Fibroblast of lung (primary cell): ENCODE measurements around the gene IRF4.

ENCODE experiments used
- EZH2 ChIP-seq: IDR thresholded peaks from 2 replicates; pipeline ENCODE4 v1.5.1; 2012; ENCODE audit warnings: low read length, control low read depth, mild to moderate bottlenecking; ENCODE audit errors: missing control alignments
- TF ChIP-seq, protein P1 (sequence below), 2 donors: IDR thresholded peaks in 1 of 2; conservative IDR thresholded peaks in 1 of 2; 1 replicate in 1 of 2; 2 replicates in 1 of 2; pipeline ENCODE4 v1.5.1; 2011 to 2012; ENCODE audit warnings: low read length in 2 of 2, control low read depth in 1 of 2, inconsistent platforms in 1 of 2, low read depth in 1 of 2, mild to moderate bottlenecking in 1 of 2

DNA sequence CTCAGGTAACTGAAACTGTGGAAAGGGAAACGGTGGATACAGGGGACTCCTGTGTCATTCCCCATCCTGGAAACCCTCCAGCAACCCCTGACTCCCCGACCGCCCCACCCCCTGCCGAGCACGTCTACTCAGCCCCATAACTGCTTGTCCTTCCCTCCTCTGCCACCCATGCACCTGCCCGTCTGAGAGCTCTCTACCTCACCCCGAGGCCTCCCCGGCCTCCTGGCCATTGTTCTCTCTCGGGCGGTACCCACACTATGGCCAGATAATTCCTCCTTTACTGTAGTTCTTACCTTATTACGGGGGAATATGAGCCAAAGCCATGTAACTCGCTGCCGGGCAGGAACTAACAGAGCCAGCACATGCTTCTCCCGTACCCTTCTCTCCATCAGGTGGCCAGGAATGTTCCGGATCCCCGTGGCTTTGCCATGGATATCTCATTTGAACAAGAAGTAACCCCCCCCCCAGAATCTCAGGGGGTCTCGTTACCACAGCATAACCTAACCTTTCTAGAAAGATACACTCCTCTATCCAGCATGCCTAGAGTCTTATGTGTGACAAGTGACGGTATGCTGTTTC lies 4.8 kb upstream of the IRF4 start:
- no peak for TF ChIP-seq EZH2
- TF ChIP-seq, protein P1, sequence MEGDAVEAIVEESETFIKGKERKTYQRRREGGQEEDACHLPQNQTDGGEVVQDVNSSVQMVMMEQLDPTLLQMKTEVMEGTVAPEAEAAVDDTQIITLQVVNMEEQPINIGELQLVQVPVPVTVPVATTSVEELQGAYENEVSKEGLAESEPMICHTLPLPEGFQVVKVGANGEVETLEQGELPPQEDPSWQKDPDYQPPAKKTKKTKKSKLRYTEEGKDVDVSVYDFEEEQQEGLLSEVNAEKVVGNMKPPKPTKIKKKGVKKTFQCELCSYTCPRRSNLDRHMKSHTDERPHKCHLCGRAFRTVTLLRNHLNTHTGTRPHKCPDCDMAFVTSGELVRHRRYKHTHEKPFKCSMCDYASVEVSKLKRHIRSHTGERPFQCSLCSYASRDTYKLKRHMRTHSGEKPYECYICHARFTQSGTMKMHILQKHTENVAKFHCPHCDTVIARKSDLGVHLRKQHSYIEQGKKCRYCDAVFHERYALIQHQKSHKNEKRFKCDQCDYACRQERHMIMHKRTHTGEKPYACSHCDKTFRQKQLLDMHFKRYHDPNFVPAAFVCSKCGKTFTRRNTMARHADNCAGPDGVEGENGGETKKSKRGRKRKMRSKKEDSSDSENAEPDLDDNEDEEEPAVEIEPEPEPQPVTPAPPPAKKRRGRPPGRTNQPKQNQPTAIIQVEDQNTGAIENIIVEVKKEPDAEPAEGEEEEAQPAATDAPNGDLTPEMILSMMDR (conservative IDR thresholded peaks at IDR 0.05 in 1 of 2, IDR thresholded peaks at IDR 0.05 in 1 of 2; ENCODE audit: low read depth in 1 of 2, low read length in 2 of 2), result no peak
